HAP-1 (cell line): Measurements from ENCODE around the gene PIGW.
"Not testable (repeated sequence)": the region's sequence is repeated elsewhere in the genome, so short reads cannot be mapped to it uniquely, and the experiment has no call there.

Experiments
- DNase-seq, 2 experiments: peaks; one replicate each; pipeline ENCODE4 v3.0.0-alpha.2; 2016 to 2020; ENCODE audit warnings: low spot score in 2 of 2
- H3K27me3 ChIP-seq: fragments of 250-450 bp; sonication (Bioruptor Pico); 2 replicates; pipeline ENCODE4 v1.5.1; 2020; ENCODE audit warnings: low read depth, mild to moderate bottlenecking, moderate library complexity
- H3K36me3 ChIP-seq: fragments of 250-450 bp; sonication (Bioruptor Pico); replicated peaks from 2 replicates; pipeline ENCODE4 v1.5.1; 2020; ENCODE audit warnings: mild to moderate bottlenecking
- H3K4me1 ChIP-seq: fragments of 250-450 bp; sonication (Bioruptor Pico); 2 replicates; pipeline ENCODE4 v1.5.1; 2020; ENCODE audit warnings: mild to moderate bottlenecking
- H3K4me3 ChIP-seq: fragments of 250-450 bp; sonication (Bioruptor Pico); 2 replicates; pipeline ENCODE4 v1.5.1; 2020; ENCODE audit warnings: mild to moderate bottlenecking, moderate library complexity
- H3K9me3 ChIP-seq: fragments of 250-450 bp; sonication (Bioruptor Pico); 2 replicates; pipeline ENCODE4 v1.5.1; 2020; ENCODE audit warnings: mild to moderate bottlenecking, moderate library complexity
- in situ Hi-C: fragments of 300-500 bp; cut with MboI; formaldehyde crosslinking; loops from 3 replicates; pipeline ENCODE4 v1.14.3; 2020; ENCODE audit warnings: low sequenced_read_pairs, inconsistent platforms, mixed read lengths

The PIGW gene

GRCh38 chr17:36501351-36501750 lies 33.4 kb upstream of the PIGW start:
- peaks cover 84% of the 10 kb centered on the region for H3K36me3 ChIP-seq
- H3K27me3 ChIP-seq = no peaks in the 10 kb centered on the region
- DNase-seq = no peak
- H3K9me3 ChIP-seq = no peaks in the 10 kb centered on the region
- no peak overlapping the region for H3K4me3 ChIP-seq
- in situ Hi-C loops = loop anchor here (25.0 kb wide), 1 partner anchor 664 kb away; no protein-coding TSS in a partner anchor
- H3K4me1 ChIP-seq = no peaks in the 10 kb centered on the region

GRCh38 chr17:36501963-36502362 lies 32.8 kb upstream of the PIGW start:
- no peak overlapping the region for H3K4me3 ChIP-seq
- in situ Hi-C loops = loop anchor here (25.0 kb wide), 1 partner anchor 665 kb away; no protein-coding TSS in a partner anchor
- peaks cover 84% of the 10 kb centered on the region for H3K36me3 ChIP-seq
- no peaks in the 10 kb centered on the region for H3K4me1 ChIP-seq
- H3K27me3 ChIP-seq = no peaks in the 10 kb centered on the region
- DNase-seq = no peak
- H3K9me3 ChIP-seq = no peaks in the 10 kb centered on the region

GRCh38 chr17:36503456-36504155 lies 31.2 kb upstream of the PIGW start:
- Histone ChIP-seq H3K36me3 (peaks cover 87% of the 10 kb centered on the region), H3K4me3 (no peak overlapping the region)

GRCh38 chr17:36504156-36504545 lies 30.6 kb upstream of the PIGW start:
- in situ Hi-C loops = loop anchor here (25.0 kb wide), 1 partner anchor 667 kb away; no protein-coding TSS in a partner anchor
- peaks cover 89% of the 10 kb centered on the region for H3K36me3 ChIP-seq

More at GRCh38 chr17:36503456-36504155, 31.2 kb upstream of the PIGW start:
- DNase-seq = no peak
- in situ Hi-C loops = loop anchor here (25.0 kb wide), 1 partner anchor 666 kb away; no protein-coding TSS in a partner anchor
- H3K9me3 ChIP-seq = no peaks in the 10 kb centered on the region
- no peaks in the 10 kb centered on the region for H3K27me3 ChIP-seq
- no peaks in the 10 kb centered on the region for H3K4me1 ChIP-seq

GRCh38 chr17:36505171-36505570 lies 29.6 kb upstream of the PIGW start:
- no peak for DNase-seq
- H3K27me3 ChIP-seq = no peaks in the 10 kb centered on the region
- H3K36me3 ChIP-seq = peaks cover 94% of the 10 kb centered on the region
- H3K4me3 ChIP-seq = no peak overlapping the region
- in situ Hi-C loops = loop anchor here (25.0 kb wide), 1 partner anchor 668 kb away; no protein-coding TSS in a partner anchor
- H3K9me3 ChIP-seq = no peaks in the 10 kb centered on the region
- no peaks in the 10 kb centered on the region for H3K4me1 ChIP-seq

More at GRCh38 chr17:36504156-36504545, 30.6 kb upstream of the PIGW start:
- H3K27me3 ChIP-seq = no peaks in the 10 kb centered on the region
- no peak overlapping the region for H3K4me3 ChIP-seq
- H3K4me1 ChIP-seq = no peaks in the 10 kb centered on the region
- DNase-seq = no peak
- H3K9me3 ChIP-seq = no peaks in the 10 kb centered on the region

- in situ Hi-C loops = loop anchor here (25.0 kb wide), 1 partner anchor 669 kb away; no protein-coding TSS in a partner anchor
- no peak for DNase-seq
- Histone ChIP-seq H3K36me3 (peaks cover 92% of the 10 kb centered on the region), H3K4me1 (no peaks in the 10 kb centered on the region), H3K4me3 (no peak overlapping the region), H3K27me3 (no peaks in the 10 kb centered on the region), H3K9me3 (no peaks in the 10 kb centered on the region)
These were observed 28.4 kb upstream of the PIGW start for GRCh38 chr17:36506249-36506826.

GRCh38 chr17:36506831-36507230 lies 28.0 kb upstream of the PIGW start:
- in situ Hi-C loops = loop anchor here (25.0 kb wide), 1 partner anchor 670 kb away; no protein-coding TSS in a partner anchor

GRCh38 chr17:36507266-36507665 lies 27.5 kb upstream of the PIGW start:
- Histone ChIP-seq H3K9me3 (no peaks in the 10 kb centered on the region), H3K4me3 (no peak overlapping the region), H3K4me1 (no peaks in the 10 kb centered on the region), H3K36me3 (peaks cover 89% of the 10 kb centered on the region), H3K27me3 (no peaks in the 10 kb centered on the region)
- in situ Hi-C loops = loop anchor here (25.0 kb wide), 1 partner anchor 670 kb away; no protein-coding TSS in a partner anchor
- DNase-seq = no peak

More at GRCh38 chr17:36506831-36507230, 28.0 kb upstream of the PIGW start:
- Histone ChIP-seq H3K27me3 (no peaks in the 10 kb centered on the region), H3K4me1 (no peaks in the 10 kb centered on the region), H3K4me3 (no peak overlapping the region), H3K36me3 (peaks cover 92% of the 10 kb centered on the region), H3K9me3 (no peaks in the 10 kb centered on the region)
- no peak for DNase-seq

GRCh38 chr17:36508439-36508838 lies 26.3 kb upstream of the PIGW start:
- DNase-seq, H3K27me3 ChIP-seq, H3K4me1 ChIP-seq, H3K4me3 ChIP-seq, H3K9me3 ChIP-seq: not testable (repeated sequence)
- peaks cover 88% of the 10 kb centered on the region for H3K36me3 ChIP-seq
- in situ Hi-C loops = loop anchor here (25.0 kb wide), 1 partner anchor 671 kb away; no protein-coding TSS in a partner anchor

GRCh38 chr17:36509272-36509985 lies 25.4 kb upstream of the PIGW start:
- Histone ChIP-seq H3K27me3 (no peaks in the 10 kb centered on the region), H3K9me3 (no peaks in the 10 kb centered on the region), H3K36me3 (peaks cover 88% of the 10 kb centered on the region), H3K4me3 (no peak overlapping the region), H3K4me1 (no peaks in the 10 kb centered on the region)
- DNase-seq = no peak
- in situ Hi-C loops = loop anchor here (25.0 kb wide), 1 partner anchor 672 kb away; no protein-coding TSS in a partner anchor

- H3K4me1 ChIP-seq = no peaks in the 10 kb centered on the region
- H3K4me3 ChIP-seq = no peak overlapping the region
- H3K9me3 ChIP-seq = no peaks in the 10 kb centered on the region
- in situ Hi-C loops = loop anchor here (25.0 kb wide), 1 partner anchor 673 kb away; no protein-coding TSS in a partner anchor
- no peak for DNase-seq
- H3K27me3 ChIP-seq = no peaks in the 10 kb centered on the region
- H3K36me3 ChIP-seq = peaks cover 90% of the 10 kb centered on the region
These were observed 24.2 kb upstream of the PIGW start for GRCh38 chr17:36510636-36511035.

GRCh38 chr17:36511216-36511615 lies 23.6 kb upstream of the PIGW start:
- in situ Hi-C loops = loop anchor here (25.0 kb wide), 1 partner anchor 674 kb away; no protein-coding TSS in a partner anchor
- no peaks in the 10 kb centered on the region for H3K9me3 ChIP-seq
- peaks cover 90% of the 10 kb centered on the region for H3K36me3 ChIP-seq
- DNase-seq = no peak
- H3K4me3 ChIP-seq = no peak overlapping the region
- no peaks in the 10 kb centered on the region for H3K27me3 ChIP-seq
- H3K4me1 ChIP-seq = no peaks in the 10 kb centered on the region

- H3K27me3 ChIP-seq = no peaks in the 10 kb centered on the region
- no peaks in the 10 kb centered on the region for H3K9me3 ChIP-seq
- no peak for DNase-seq
- no peaks in the 10 kb centered on the region for H3K4me1 ChIP-seq
- H3K4me3 ChIP-seq = no peak overlapping the region
- in situ Hi-C loops = loop anchor here (25.0 kb wide), 1 partner anchor 675 kb away; no protein-coding TSS in a partner anchor
- H3K36me3 ChIP-seq = peaks cover 91% of the 10 kb centered on the region
These were observed 22.1 kb upstream of the PIGW start for GRCh38 chr17:36512641-36513040.
